IPS-18a (cell line): ENCODE results near the gene TNFSF8.

Source experiments
- H3K27ac ChIP-seq: one replicate; pipeline ENCODE4 v1.5.1; 2013; ENCODE audit warnings: low read length
- H3K27me3 ChIP-seq: one replicate; pipeline ENCODE4 v1.6.1; 2013; ENCODE audit warnings: mild to moderate bottlenecking, low read length; ENCODE audit not compliant: control insufficient read depth, insufficient read depth
- H3K36me3 ChIP-seq: one replicate; pipeline ENCODE4 v1.6.1; 2013; ENCODE audit warnings: low read depth, low read length; ENCODE audit not compliant: control insufficient read depth
- H3K4me1 ChIP-seq: one replicate; pipeline ENCODE4 v1.6.1; 2013; ENCODE audit warnings: low read depth, low read length; ENCODE audit not compliant: control insufficient read depth
- H3K4me3 ChIP-seq: one replicate; pipeline ENCODE4 v1.5.1; 2013; ENCODE audit warnings: low read length
- H3K9ac ChIP-seq: one replicate; pipeline ENCODE4 v1.6.1; 2013; ENCODE audit warnings: mild to moderate bottlenecking, low read length, moderate library complexity
- H3K9me3 ChIP-seq: one replicate; pipeline ENCODE4 v1.6.1; 2013; ENCODE audit warnings: low read depth, low read length; ENCODE audit not compliant: control insufficient read depth

The TNFSF8 gene

GRCh38 chr9:114861273-114861672, 69.1 kb downstream of the TNFSF8 start:
- H3K27me3 ChIP-seq: no peaks in the 10 kb centered on the region
- no peak overlapping the region for H3K9ac ChIP-seq
- no peak overlapping the region for H3K4me3 ChIP-seq
- no peak overlapping the region for H3K27ac ChIP-seq
- H3K4me1 ChIP-seq: no peaks in the 10 kb centered on the region
- H3K9me3 ChIP-seq: no peaks in the 10 kb centered on the region
- H3K36me3 ChIP-seq: no peaks in the 10 kb centered on the region

GRCh38 chr9:114860187-114860586, 70.2 kb downstream of the TNFSF8 start:
- Histone ChIP-seq H3K4me3 (no peak overlapping the region), H3K9ac (no peak overlapping the region), H3K27me3 (no peaks in the 10 kb centered on the region), H3K4me1 (no peaks in the 10 kb centered on the region), H3K36me3 (no peaks in the 10 kb centered on the region), H3K27ac (no peak overlapping the region), H3K9me3 (no peaks in the 10 kb centered on the region)

- Histone ChIP-seq H3K27me3 (no peaks in the 10 kb centered on the region), H3K27ac (no peak overlapping the region), H3K4me3 (no peak overlapping the region), H3K9ac (no peak overlapping the region), H3K36me3 (no peaks in the 10 kb centered on the region), H3K9me3 (no peaks in the 10 kb centered on the region), H3K4me1 (no peaks in the 10 kb centered on the region)
Observed at GRCh38 chr9:114856942-114857315, 73.5 kb downstream of the TNFSF8 start.

- Histone ChIP-seq H3K9me3 (no peaks in the 10 kb centered on the region), H3K4me3 (no peak overlapping the region), H3K27me3 (no peaks in the 10 kb centered on the region), H3K9ac (no peak overlapping the region), H3K36me3 (no peaks in the 10 kb centered on the region), H3K27ac (no peak overlapping the region), H3K4me1 (no peaks in the 10 kb centered on the region)
Observed at GRCh38 chr9:114856215-114856941, 74.0 kb downstream of the TNFSF8 start.

- Histone ChIP-seq H3K4me1 (no peaks in the 10 kb centered on the region), H3K36me3 (no peaks in the 10 kb centered on the region), H3K27me3 (no peaks in the 10 kb centered on the region), H3K9me3 (no peaks in the 10 kb centered on the region), H3K4me3 (no peak overlapping the region), H3K27ac (no peak overlapping the region), H3K9ac (no peak overlapping the region)
Observed at GRCh38 chr9:114855488-114855887, 74.9 kb downstream of the TNFSF8 start.

GRCh38 chr9:114854736-114855355, 75.5 kb downstream of the TNFSF8 start:
- Histone ChIP-seq H3K9me3 (no peaks in the 10 kb centered on the region), H3K9ac (no peak overlapping the region), H3K4me1 (no peaks in the 10 kb centered on the region), H3K27ac (no peak overlapping the region), H3K4me3 (no peak overlapping the region), H3K36me3 (no peaks in the 10 kb centered on the region), H3K27me3 (no peaks in the 10 kb centered on the region)

GRCh38 chr9:114853071-114853855, 77.1 kb downstream of the TNFSF8 start:
- no peak overlapping the region for H3K4me3 ChIP-seq
- H3K27ac ChIP-seq: no peak overlapping the region
- H3K36me3 ChIP-seq: no peaks in the 10 kb centered on the region
- no peaks in the 10 kb centered on the region for H3K9me3 ChIP-seq
- no peaks in the 10 kb centered on the region for H3K27me3 ChIP-seq
- H3K4me1 ChIP-seq: no peaks in the 10 kb centered on the region
- no peak overlapping the region for H3K9ac ChIP-seq

- Histone ChIP-seq H3K27ac (no peak overlapping the region), H3K36me3 (no peaks in the 10 kb centered on the region)
Observed at GRCh38 chr9:114852050-114852594, 78.3 kb downstream of the TNFSF8 start.

GRCh38 chr9:114851306-114851705, 79.1 kb downstream of the TNFSF8 start:
- H3K4me1 ChIP-seq: no peaks in the 10 kb centered on the region
- no peaks in the 10 kb centered on the region for H3K27me3 ChIP-seq
- no peaks in the 10 kb centered on the region for H3K36me3 ChIP-seq
- H3K9me3 ChIP-seq: no peaks in the 10 kb centered on the region
- no peak overlapping the region for H3K9ac ChIP-seq
- no peak overlapping the region for H3K4me3 ChIP-seq
- no peak overlapping the region for H3K27ac ChIP-seq

More at GRCh38 chr9:114852050-114852594, 78.3 kb downstream of the TNFSF8 start:
- H3K9me3 ChIP-seq: no peaks in the 10 kb centered on the region
- no peak overlapping the region for H3K9ac ChIP-seq
- H3K4me1 ChIP-seq: no peaks in the 10 kb centered on the region
- H3K27me3 ChIP-seq: no peaks in the 10 kb centered on the region
- no peak overlapping the region for H3K4me3 ChIP-seq
